ENCODE results near the gene CATSPERZ.
"Not testable (repeated sequence)": the region's sequence is repeated elsewhere in the genome, so short reads cannot be mapped to it uniquely, and the experiment has no call there.

CATSPERZ gene

DNA sequence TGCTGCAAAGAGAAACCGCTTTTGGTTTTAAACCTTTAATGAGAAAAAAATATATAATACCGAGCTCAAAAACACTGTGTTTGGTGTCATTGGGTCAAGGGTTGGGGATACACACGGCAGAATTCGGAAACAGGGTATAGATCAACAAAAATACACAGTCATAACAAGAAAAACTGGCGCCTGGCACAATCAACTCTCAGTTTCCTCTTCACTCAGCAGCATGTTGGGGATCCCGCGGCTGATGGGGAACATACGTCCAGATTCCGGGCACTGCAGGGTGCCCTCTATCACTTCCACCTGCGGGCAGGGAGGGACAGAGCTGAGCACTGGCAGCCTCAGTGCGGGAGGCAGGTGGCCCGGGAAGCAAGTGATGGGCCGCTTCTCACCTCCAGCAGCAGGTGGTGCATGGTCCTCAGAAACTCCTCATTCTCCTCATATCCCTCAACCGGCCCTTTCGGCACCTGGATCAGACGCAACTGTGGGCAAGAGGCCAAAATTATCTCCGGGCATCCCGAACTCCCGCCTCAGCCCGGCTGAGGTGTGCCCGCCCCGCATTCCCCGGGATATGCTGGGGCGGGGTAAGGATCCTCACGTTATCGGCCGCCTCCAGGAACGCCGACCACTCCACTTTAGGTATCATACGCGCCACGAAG, 16.6 kb downstream of the CATSPERZ start:
- H3K4me3 Mint-ChIP-seq = peak overlapping the region; percentile 92 to 98
- peak overlapping the region; percentile 100 for H3K27ac Mint-ChIP-seq
- ATAC-seq (peak; percentile 1), DNase-seq (peak in 1 of 2 donors; percentile 52)
- no peaks in the 10 kb centered on the region for H3K27me3 Mint-ChIP-seq
- H3K9me3 Mint-ChIP-seq = no peaks in the 10 kb centered on the region
- H3K4me1 Mint-ChIP-seq = peaks cover 79% of the 10 kb centered on the region

GRCh38 chr11:64317325-64317960, 17.3 kb downstream of the CATSPERZ start, which contains the start of gene TRMT112:
Gene TRMT112, minus strand, starts transcription at chr11:64317559. Its CDS starts 33 bp downstream, at chr11:64317526.
- peaks cover 79% of the 10 kb centered on the region for H3K4me1 Mint-ChIP-seq

GRCh38 chr11:64317961-64318765, 18.0 kb downstream of the CATSPERZ start, which contains the start of gene PRDX5:
Gene PRDX5, plus strand, starts transcription at chr11:64318121. Its CDS starts 95 bp downstream, at chr11:64318216.
- H3K4me1 Mint-ChIP-seq = peaks cover 75% of the 10 kb centered on the region

More at GRCh38 chr11:64317325-64317960, 17.3 kb downstream of the CATSPERZ start, which contains the start of gene TRMT112:
- Mint-ChIP-seq H3K27ac (peak within 1 kb of the TSS; percentile 100), H3K4me3 (peak within 1 kb of the TSS; percentile 92 to 98), H3K9me3 (no peaks in the 10 kb centered on the region), H3K27me3 (no peaks in the 10 kb centered on the region)
- ATAC-seq (peak; percentile 84), DNase-seq (peak; percentile 92 to 98)

GRCh38 chr11:64318766-64319761, 18.9 kb downstream of the CATSPERZ start:
- no peak for DNase-seq
- peak overlapping the region; percentile 92 to 98 for H3K4me3 Mint-ChIP-seq
- no peaks in the 10 kb centered on the region for H3K9me3 Mint-ChIP-seq
- no peak for ATAC-seq
- peaks cover 68% of the 10 kb centered on the region for H3K4me1 Mint-ChIP-seq
- H3K27me3 Mint-ChIP-seq = no peaks in the 10 kb centered on the region
- peak overlapping the region; percentile 100 for H3K27ac Mint-ChIP-seq

More at GRCh38 chr11:64317961-64318765, 18.0 kb downstream of the CATSPERZ start, which contains the start of gene PRDX5:
- Mint-ChIP-seq H3K9me3 (no peaks in the 10 kb centered on the region), H3K27me3 (no peaks in the 10 kb centered on the region), H3K4me3 (peak within 1 kb of the TSS; percentile 92 to 98), H3K27ac (peak within 1 kb of the TSS; percentile 100)
- DNase-seq (peak; percentile 96 to 98), ATAC-seq (peak; percentile 83)

DNA sequence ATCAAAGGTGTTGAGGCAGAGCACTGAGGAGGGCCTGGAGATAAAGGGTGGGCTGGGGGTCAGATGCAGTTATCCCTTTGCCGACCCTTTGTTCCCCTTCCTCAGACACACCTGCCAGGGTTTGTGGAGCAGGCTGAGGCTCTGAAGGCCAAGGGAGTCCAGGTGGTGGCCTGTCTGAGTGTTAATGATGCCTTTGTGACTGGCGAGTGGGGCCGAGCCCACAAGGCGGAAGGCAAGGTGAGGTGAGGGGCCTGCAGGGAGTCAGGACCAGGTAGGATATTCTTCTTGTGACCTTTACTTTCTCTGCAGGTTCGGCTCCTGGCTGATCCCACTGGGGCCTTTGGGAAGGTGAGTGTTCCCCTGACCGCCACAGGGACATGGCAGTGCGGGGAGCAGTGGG, 20.4 kb downstream of the CATSPERZ start:
- Mint-ChIP-seq H3K4me1 (peaks cover 57% of the 10 kb centered on the region), H3K9me3 (no peaks in the 10 kb centered on the region), H3K27ac (peak overlapping the region in 1 of 2 donors; percentile 79), H3K4me3 (no peak overlapping the region), H3K27me3 (no peaks in the 10 kb centered on the region)
- no peak for DNase-seq
- no peak for ATAC-seq

DNA sequence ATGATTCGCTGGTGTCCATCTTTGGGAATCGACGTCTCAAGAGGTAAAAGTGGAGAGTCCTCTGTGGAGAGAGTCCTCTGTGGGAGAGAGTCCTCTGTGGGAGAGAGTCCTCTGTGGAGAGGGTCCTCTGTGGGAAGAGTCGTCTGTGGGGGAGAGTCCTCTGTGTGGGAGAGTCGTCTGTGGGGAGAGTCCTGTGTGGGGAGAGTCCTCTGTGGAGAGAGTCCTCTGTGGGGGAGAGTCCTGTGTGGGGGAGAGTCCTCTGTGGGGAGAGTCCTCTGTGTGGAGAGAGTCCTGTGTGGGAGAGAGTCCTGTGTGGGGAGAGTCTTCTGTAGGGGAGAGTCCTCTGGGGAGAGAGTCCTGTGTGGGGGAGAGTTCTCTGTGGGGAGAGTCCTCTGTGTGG, 20.9 kb downstream of the CATSPERZ start:
- Mint-ChIP-seq H3K4me3 (no peak overlapping the region), H3K9me3 (no peaks in the 10 kb centered on the region), H3K27me3 (no peaks in the 10 kb centered on the region), H3K4me1 (peaks cover 54% of the 10 kb centered on the region), H3K27ac (peak overlapping the region in 1 of 2 donors; percentile 56)
- ATAC-seq (no peak), DNase-seq (no peak)

GRCh38 chr11:64321533-64321932, 21.4 kb downstream of the CATSPERZ start:
- no peaks in the 10 kb centered on the region for H3K9me3 Mint-ChIP-seq
- no peaks in the 10 kb centered on the region for H3K27me3 Mint-ChIP-seq
- no peak overlapping the region for H3K4me3 Mint-ChIP-seq
- H3K4me1 Mint-ChIP-seq = peaks cover 49% of the 10 kb centered on the region
- DNase-seq (no peak), ATAC-seq (no peak)
- H3K27ac Mint-ChIP-seq = no peak overlapping the region

DNA sequence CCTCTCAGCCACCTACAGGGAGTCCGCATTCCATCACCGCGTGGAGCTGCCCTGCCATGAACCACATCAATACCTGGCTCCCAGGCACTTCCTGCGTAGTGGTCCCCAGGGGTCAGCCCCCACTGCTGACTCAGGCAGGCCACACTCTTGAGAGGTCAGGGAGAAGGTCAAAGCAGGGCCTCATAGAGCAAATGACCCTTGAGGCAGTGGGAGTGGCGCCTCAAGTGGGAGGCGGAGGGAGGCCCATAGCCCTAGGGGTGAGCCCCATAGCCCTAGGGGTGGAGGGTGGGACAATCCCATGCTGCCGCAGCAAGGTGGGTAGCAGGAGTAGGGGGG, 22.7 kb downstream of the CATSPERZ start:
- ATAC-seq = no peak
- H3K4me1 Mint-ChIP-seq = peaks cover 40% of the 10 kb centered on the region
- peak overlapping the region; percentile 28 to 75 for H3K27ac Mint-ChIP-seq
- H3K27me3 Mint-ChIP-seq = no peaks in the 10 kb centered on the region
- H3K4me3 Mint-ChIP-seq = no peak overlapping the region
- H3K9me3 Mint-ChIP-seq = no peaks in the 10 kb centered on the region
- no peak for DNase-seq

DNA sequence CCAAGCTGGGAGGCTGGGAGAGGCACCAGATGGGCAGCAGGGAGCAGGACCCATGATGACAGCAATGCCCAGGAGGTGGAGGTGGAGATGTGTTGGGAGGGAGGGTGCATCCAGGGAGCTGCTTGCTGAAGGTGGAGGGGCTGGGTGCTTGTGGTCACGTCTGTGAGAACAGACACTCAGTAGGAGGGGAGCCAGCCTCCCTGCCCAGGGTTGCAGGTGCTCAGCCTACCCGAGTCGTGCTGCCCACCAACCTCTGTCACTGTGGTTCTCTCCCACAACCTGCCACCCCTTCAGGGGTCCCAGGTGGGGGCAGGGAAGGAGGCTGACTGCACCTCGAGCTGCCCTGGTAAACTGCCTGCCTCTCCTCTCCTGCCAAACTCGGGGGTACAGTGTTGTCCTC, 23.2 kb downstream of the CATSPERZ start:
- H3K27me3 Mint-ChIP-seq = no peaks in the 10 kb centered on the region

DNA sequence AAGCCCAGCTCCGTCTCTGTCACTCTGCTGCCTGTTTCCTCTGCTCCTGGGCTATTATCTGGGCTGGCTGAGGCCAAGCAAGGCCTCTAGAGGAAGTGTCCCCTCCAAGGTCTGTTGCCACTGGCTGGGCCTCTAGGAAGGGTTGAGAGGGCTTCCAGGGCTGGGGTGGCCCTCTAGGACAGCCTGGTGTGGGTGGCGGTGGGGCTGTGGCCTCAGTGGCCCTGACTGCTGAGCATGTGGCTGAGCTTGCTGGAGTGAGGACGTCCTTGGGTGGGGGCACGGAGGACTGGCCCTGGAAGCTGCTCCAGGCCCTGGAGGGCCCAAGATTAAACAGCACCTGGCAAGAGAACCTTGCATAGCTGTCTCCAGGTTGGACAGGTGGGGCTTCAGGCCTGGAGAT, 23.8 kb downstream of the CATSPERZ start:
- ATAC-seq, H3K4me3 Mint-ChIP-seq, H3K27ac Mint-ChIP-seq, DNase-seq, H3K27me3 Mint-ChIP-seq, H3K9me3 Mint-ChIP-seq: not testable (repeated sequence)
- peaks cover 36% of the 10 kb centered on the region for H3K4me1 Mint-ChIP-seq

More for the DNA sequence above, 23.2 kb downstream of the CATSPERZ start:
- DNase-seq (no peak), ATAC-seq (no peak)
- H3K9me3 Mint-ChIP-seq = no peaks in the 10 kb centered on the region
- no peak overlapping the region for H3K4me3 Mint-ChIP-seq
- peaks cover 40% of the 10 kb centered on the region for H3K4me1 Mint-ChIP-seq
- no peak overlapping the region for H3K27ac Mint-ChIP-seq

GRCh38 chr11:64324692-64325469, 24.7 kb downstream of the CATSPERZ start:
- no peak overlapping the region for H3K4me3 Mint-ChIP-seq
- ATAC-seq (no peak), DNase-seq (no peak)
- peak overlapping the region in 1 of 2 donors; percentile 71 for H3K27ac Mint-ChIP-seq
- no peaks in the 10 kb centered on the region for H3K9me3 Mint-ChIP-seq
- H3K27me3 Mint-ChIP-seq = no peaks in the 10 kb centered on the region
- peaks cover 27% of the 10 kb centered on the region for H3K4me1 Mint-ChIP-seq

- Mint-ChIP-seq H3K4me3 (no peak overlapping the region), H3K4me1 (peaks cover 17% of the 10 kb centered on the region), H3K27me3 (no peaks in the 10 kb centered on the region), H3K9me3 (no peaks in the 10 kb centered on the region), H3K27ac (no peak overlapping the region)
- DNase-seq (no peak), ATAC-seq (no peak)
Measured at GRCh38 chr11:64327375-64327774, 27.2 kb downstream of the CATSPERZ start.

- peaks cover 18% of the 10 kb centered on the region for H3K4me1 Mint-ChIP-seq
- no peak overlapping the region for H3K4me3 Mint-ChIP-seq
Measured at GRCh38 chr11:64327993-64328392, 27.8 kb downstream of the CATSPERZ start.

DNA sequence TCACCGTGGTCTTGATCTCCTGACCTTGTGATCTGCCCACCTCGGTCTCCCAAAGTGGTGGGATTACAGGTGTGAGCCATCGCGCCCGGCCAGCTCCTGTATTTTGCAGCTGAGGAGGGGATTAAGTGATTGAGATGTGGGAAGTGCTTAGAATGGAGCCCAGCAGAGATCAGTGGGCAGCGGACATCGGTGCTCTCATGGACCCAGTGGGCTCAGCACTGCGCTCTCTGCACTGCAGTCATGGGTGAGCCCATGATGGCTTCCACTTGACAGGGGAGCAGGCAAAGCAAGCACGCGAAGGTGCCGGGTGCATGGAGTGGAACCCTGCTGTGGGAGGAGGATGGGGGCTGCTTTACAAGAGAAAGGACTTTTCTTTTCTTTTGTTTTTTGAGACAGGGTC, 30.7 kb downstream of the CATSPERZ start:
- Mint-ChIP-seq H3K27me3 (no peaks in the 10 kb centered on the region), H3K4me3 (no peak overlapping the region), H3K27ac (no peak overlapping the region), H3K9me3 (no peaks in the 10 kb centered on the region), H3K4me1 (peaks cover 27% of the 10 kb centered on the region)
- DNase-seq (no peak), ATAC-seq (no peak)

More at GRCh38 chr11:64327993-64328392, 27.8 kb downstream of the CATSPERZ start:
- no peaks in the 10 kb centered on the region for H3K27me3 Mint-ChIP-seq
- DNase-seq = no peak
- no peak overlapping the region for H3K27ac Mint-ChIP-seq
- H3K9me3 Mint-ChIP-seq = no peaks in the 10 kb centered on the region
- no peak for ATAC-seq

Measured in stimulated activated naive CD8-positive, alpha-beta T cell treated with anti-CD3 and anti-CD28 coated beads, Interleukin-15, amount 100 ng/mL, for 72 hours (primary cell).